ENCODE data around the gene FLNA. TPM values are rescaled to one million over a fixed set of nuclear protein-coding genes. Genes with fewer than 3 reads are reported as not detected.

The FLNA gene
- total RNA-seq, 4 donors from 2014 or later, result 23.9 to 128 (median 88.9) TPM

DNA sequence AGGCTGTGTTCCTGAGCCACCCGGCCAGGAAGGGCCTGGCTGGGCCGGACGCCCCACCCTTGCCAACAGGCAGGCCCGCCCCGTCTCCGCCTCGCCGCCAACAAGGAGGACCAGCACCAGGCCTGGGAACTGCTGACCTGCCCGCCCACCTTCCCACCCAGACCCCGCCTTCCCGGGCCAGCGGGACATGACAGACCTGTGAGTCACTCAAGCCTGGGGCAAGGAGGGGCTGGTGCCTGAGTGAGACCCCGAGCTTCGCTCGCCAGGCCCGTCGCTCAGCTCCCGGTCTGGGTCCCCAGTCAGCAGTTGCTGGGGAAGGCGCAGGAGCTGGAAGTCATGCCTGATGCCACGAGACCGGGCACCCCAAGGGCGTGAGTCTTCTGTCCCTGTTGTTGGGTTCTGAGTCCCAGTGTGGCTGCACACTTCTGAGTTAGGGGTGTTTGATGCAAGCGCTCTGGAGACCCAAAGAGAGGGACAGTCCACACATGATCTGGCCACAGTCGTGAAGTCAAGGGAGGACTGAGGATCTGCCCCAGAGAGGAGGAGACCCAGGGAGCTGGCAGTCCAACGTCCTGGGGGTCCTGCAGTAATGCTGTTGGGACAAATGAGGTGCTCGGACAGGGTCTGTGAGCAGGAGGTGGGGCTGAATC, 34.9 kb upstream of the FLNA start, which contains the start of gene DNASE1L1:
DNASE1L1 (minus strand) TSS at position 33 of the 650 bp plus-strand sequence. CDS start 3,686 bp downstream, outside the sequence.
- TF ChIP-seq POLR2A (IDR thresholded peaks at IDR 0.05) (peak; percentile 21 to 63), CTCF (IDR thresholded peaks at IDR 0.05 in 4 of 5, conservative IDR thresholded peaks at IDR 0.05 in 1 of 5) (no peak)
- Histone ChIP-seq H3K27ac (peak within 1 kb of the TSS; percentile 91 to 98 (median 98)), H3K4me1 (peaks cover 12 to 32% of the 10 kb centered on the region in 2 donors), H3K36me3 (no peaks in the 10 kb centered on the region), H3K27me3 (no peaks in the 10 kb centered on the region), H3K9me3 (no peaks in the 10 kb centered on the region), H3K4me3 (peak within 1 kb of the TSS; percentile 43 to 57 (median 54))
- in situ Hi-C loops (cut with MboI; ENCODE audit: low sequenced_read_pairs in 4 of 4) (loop anchor here in 2 of 4 donors (25.0 kb wide), 1 partner anchor 128 kb away; the partner anchor contains the start of genes G6PD (in 2 of the 2) and IKBKG (in 2 of the 2)), intact Hi-C loops (cut with DNase I; ENCODE audit: low total_unique reads) (no loop called here)
- peak; percentile 79 to 93 for DNase-seq
- ATAC-seq, result peak; percentile 60 to 61

- Histone ChIP-seq H3K27me3 (no peaks in the 10 kb centered on the region), H3K27ac (peak overlapping the region; percentile 91 to 98 (median 98)), H3K9me3 (no peaks in the 10 kb centered on the region), H3K4me1 (peaks cover 12 to 32% of the 10 kb centered on the region in 2 donors), H3K4me3 (peak overlapping the region; percentile 43 to 57 (median 52)), H3K36me3 (no peaks in the 10 kb centered on the region)
- in situ Hi-C loops (cut with MboI; ENCODE audit: low sequenced_read_pairs in 4 of 4), result loop anchor here in 2 of 4 donors (25.0 kb wide), 1 partner anchor 129 kb away; the partner anchor contains the start of genes G6PD (in 2 of the 2) and IKBKG (in 2 of the 2)
- TF ChIP-seq CTCF (IDR thresholded peaks at IDR 0.05 in 4 of 5, conservative IDR thresholded peaks at IDR 0.05 in 1 of 5) (no peak), POLR2A (IDR thresholded peaks at IDR 0.05) (peak in 1 of 2 donors; percentile 56)
- ATAC-seq, result peak; percentile 66 to 78
- intact Hi-C loops (cut with DNase I; ENCODE audit: low total_unique reads), result loop anchor here (1.0 kb wide), 1 partner anchor 10 kb away; the partner anchor contains the start of gene RPL10
- DNase-seq, result peak; percentile 44 to 70
These were observed 34.3 kb upstream of the FLNA start for GRCh38 chrX:154408659-154409221.

DNA sequence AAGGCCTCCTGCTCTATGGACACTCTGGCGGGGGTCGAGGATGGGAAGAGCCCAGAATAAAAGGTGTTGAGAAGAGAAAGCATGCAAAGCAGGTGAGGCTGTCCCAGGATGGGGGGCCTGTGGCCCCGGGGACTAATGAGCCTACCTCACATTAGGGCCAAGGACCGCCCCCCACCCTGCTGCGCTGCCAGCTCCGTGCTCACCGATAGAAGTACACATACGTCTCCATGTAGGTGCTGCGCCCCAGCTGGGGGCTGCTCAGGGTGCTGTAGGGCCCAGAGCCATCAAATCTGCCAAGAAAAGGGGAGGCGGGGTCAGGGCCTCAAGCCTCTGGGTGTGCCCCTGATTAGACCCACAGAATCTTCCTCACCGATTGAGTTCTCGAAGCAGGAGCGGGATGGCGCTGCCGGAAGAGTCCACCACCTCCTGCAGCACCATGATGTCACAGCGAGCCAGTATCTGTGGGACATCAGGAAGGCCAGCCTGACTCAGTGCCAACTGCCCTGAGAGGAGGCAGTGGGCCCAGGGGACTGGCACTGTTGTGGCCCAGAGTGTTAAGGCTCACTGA, 30.3 kb upstream of the FLNA start:
- DNase-seq (no peak), ATAC-seq (no peak)
- no peak overlapping the region for H3K27ac ChIP-seq
- TF ChIP-seq CTCF (IDR thresholded peaks at IDR 0.05 in 4 of 5, conservative IDR thresholded peaks at IDR 0.05 in 1 of 5) (no peak), POLR2A (IDR thresholded peaks at IDR 0.05) (no peak)
- intact Hi-C loops (cut with DNase I; ENCODE audit: low total_unique reads) (no loop called here), in situ Hi-C loops (cut with MboI; ENCODE audit: low sequenced_read_pairs in 4 of 4) (loop anchor here in 2 of 4 donors (25.0 kb wide), 1 partner anchor 133 kb away; the partner anchor contains the start of genes G6PD (in 2 of the 2) and IKBKG (in 2 of the 2))
- no peaks in the 10 kb centered on the region for H3K27me3 ChIP-seq
- no peak overlapping the region for H3K4me3 ChIP-seq
- H3K9me3 ChIP-seq, result no peaks in the 10 kb centered on the region
- H3K36me3 ChIP-seq, result peaks cover 0 to 5% of the 10 kb centered on the region in 2 donors
- H3K4me1 ChIP-seq, result peaks cover 13 to 20% of the 10 kb centered on the region in 2 donors

DNA sequence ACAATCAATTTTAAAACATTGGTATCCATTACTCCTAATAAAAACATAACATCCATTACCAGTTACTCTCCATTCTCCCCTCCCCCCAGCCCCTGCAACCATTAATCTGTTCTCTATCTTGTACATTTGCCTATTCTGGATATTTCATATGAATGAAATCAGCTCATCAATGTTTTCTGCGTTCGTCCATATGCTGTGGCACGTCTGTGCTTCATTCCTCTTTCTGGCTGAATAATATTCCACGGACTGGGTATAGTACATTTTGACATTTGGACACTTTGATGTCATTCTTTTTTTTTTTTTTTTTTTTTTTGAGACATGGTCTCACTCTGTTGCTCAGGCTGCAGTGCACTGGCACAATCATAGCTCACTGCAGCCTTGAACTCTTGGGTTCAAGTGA, 29.4 kb upstream of the FLNA start:
- in situ Hi-C loops (cut with MboI; ENCODE audit: low sequenced_read_pairs in 4 of 4), result loop anchor here in 2 of 4 donors (25.0 kb wide), 1 partner anchor 133 kb away; the partner anchor contains the start of genes G6PD (in 2 of the 2) and IKBKG (in 2 of the 2)
- intact Hi-C loops (cut with DNase I; ENCODE audit: low total_unique reads), result no loop called here

More for the DNA sequence above, 29.4 kb upstream of the FLNA start:
- H3K36me3 ChIP-seq, result peaks cover 0 to 14% of the 10 kb centered on the region in 2 donors
- ATAC-seq (no peak), DNase-seq (no peak)
- no peak overlapping the region for H3K27ac ChIP-seq
- TF ChIP-seq CTCF (IDR thresholded peaks at IDR 0.05 in 4 of 5, conservative IDR thresholded peaks at IDR 0.05 in 1 of 5) (no peak), POLR2A (IDR thresholded peaks at IDR 0.05) (no peak)
- H3K27me3 ChIP-seq, result no peaks in the 10 kb centered on the region
- no peaks in the 10 kb centered on the region for H3K9me3 ChIP-seq
- H3K4me3 ChIP-seq, result no peak overlapping the region
- peaks cover 16 to 26% of the 10 kb centered on the region in 2 donors for H3K4me1 ChIP-seq
